Ovary (tissue), 3 donors: ENCODE results near the gene GOLGA6L10.
"Not testable (repeated sequence)": the region's sequence is repeated elsewhere in the genome, so short reads cannot be mapped to it uniquely, and the experiment has no call there.

Experiments used
- EP300 ChIP-seq: sonication (generic); formaldehyde crosslinking; IDR thresholded peaks from one replicate; pipeline ENCODE4 v1.6.1; 2017; ENCODE audit warnings: antibody characterized with exemption
- POLR2A ChIP-seq: fragments of 450-650 bp; IDR thresholded peaks from one replicate; pipeline ENCODE4 v1.6.1; 2017; ENCODE audit warnings: antibody characterized with exemption, mild to moderate bottlenecking, moderate library complexity
- TF ChIP-seq, protein P1 (sequence below), 3 donors: fragments of 450-650 bp in 2 of 3; fragments of 200-600 bp in 1 of 3; IDR thresholded peaks; one replicate each; pipeline versions ENCODE4 v1.5.1 to v1.8.0; 2016 to 2022; ENCODE audit warnings: antibody characterized with exemption in 3 of 3, mild to moderate bottlenecking in 1 of 3
- donor health status: DM: no; HTN: no; CAD: no.

DNA sequence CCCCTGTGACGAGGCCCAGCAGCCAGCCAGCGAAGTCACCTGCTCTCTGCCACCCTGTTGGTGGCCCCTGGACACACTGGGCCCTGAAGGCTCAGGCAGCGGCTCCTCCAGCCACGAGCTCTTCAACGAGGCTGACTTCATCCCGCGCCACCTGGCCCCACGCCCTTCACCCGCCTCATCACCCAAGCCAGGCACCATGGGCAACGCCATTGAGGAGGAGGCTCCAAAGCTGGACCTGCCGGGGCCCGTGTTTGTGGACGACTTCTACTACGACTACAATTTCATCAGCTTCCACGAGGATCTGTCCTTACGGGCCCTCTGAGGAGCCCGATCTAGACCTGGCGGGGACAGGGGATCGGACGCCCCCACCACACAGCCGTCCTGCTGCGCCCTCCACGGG lies 22.4 kb downstream of the GOLGA6L10 start:
- not testable (repeated sequence) for TF ChIP-seq EP300, POLR2A
- TF ChIP-seq, protein P1, sequence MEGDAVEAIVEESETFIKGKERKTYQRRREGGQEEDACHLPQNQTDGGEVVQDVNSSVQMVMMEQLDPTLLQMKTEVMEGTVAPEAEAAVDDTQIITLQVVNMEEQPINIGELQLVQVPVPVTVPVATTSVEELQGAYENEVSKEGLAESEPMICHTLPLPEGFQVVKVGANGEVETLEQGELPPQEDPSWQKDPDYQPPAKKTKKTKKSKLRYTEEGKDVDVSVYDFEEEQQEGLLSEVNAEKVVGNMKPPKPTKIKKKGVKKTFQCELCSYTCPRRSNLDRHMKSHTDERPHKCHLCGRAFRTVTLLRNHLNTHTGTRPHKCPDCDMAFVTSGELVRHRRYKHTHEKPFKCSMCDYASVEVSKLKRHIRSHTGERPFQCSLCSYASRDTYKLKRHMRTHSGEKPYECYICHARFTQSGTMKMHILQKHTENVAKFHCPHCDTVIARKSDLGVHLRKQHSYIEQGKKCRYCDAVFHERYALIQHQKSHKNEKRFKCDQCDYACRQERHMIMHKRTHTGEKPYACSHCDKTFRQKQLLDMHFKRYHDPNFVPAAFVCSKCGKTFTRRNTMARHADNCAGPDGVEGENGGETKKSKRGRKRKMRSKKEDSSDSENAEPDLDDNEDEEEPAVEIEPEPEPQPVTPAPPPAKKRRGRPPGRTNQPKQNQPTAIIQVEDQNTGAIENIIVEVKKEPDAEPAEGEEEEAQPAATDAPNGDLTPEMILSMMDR (IDR thresholded peaks at IDR 0.05): not testable (repeated sequence)
